Activated naive CD4-positive, alpha-beta T cell treated with anti-CD3 and anti-CD28 coated beads for 36 hours (primary cell): ENCODE data around the gene GATD1. TPM values are rescaled to one million over a fixed set of nuclear protein-coding genes. Genes with fewer than 3 reads are reported as not detected.

ENCODE experiments used
- CTCF ChIA-PET: fragments of 350-600 bp; sonication (Branson Sonifier 250); formaldehyde crosslinking; loops from one replicate; lab custom pipeline; 2021; ENCODE audit warnings: antibody characterized with exemption; lab: Charles Lee
- DNase-seq: peaks from one replicate; pipeline ENCODE4 v3.0.0-alpha.2; 2020
- H3K27ac Mint-ChIP-seq: one replicate; pipeline ENCODE4 v1.8.0; 2021; ENCODE audit warnings: mild to moderate bottlenecking, mixed read lengths
- H3K27me3 Mint-ChIP-seq: one replicate; pipeline ENCODE4 v1.8.0; 2021; ENCODE audit warnings: low read depth, mixed read lengths
- H3K36me3 Mint-ChIP-seq: one replicate; pipeline ENCODE4 v1.8.0; 2021; ENCODE audit warnings: low read depth, mixed read lengths
- H3K4me1 Mint-ChIP-seq: one replicate; pipeline ENCODE4 v1.8.0; 2021; ENCODE audit warnings: low read depth, mixed read lengths
- H3K4me3 Mint-ChIP-seq: one replicate; pipeline ENCODE4 v1.8.0; 2021; ENCODE audit warnings: mild to moderate bottlenecking, moderate library complexity, mixed read lengths
- H3K9me3 Mint-ChIP-seq: one replicate; pipeline ENCODE4 v1.8.0; 2021; ENCODE audit warnings: mixed read lengths
- intact Hi-C: fragments of 100-400 bp; cut with micrococcal nuclease; formaldehyde crosslinking; loops from one replicate; pipeline ENCODE4 v1.15.1; 2023
- total RNA-seq, 2 experiments: library from RNA; stranded (reverse); gene quantifications; one replicate each; pipeline ENCODE4 v1.2.3, GENCODE V29; 2021

The GATD1 gene
- total RNA-seq, 2 experiments from 2014 or later: 33.0 to 34.3 TPM

- peak within 1 kb of the TSS; percentile 97 for H3K27ac Mint-ChIP-seq
- H3K9me3 Mint-ChIP-seq: no peaks in the 10 kb centered on the region
- CTCF ChIA-PET: no interaction called here
- peak within 1 kb of the TSS; percentile 84 for H3K4me3 Mint-ChIP-seq
- no peaks in the 10 kb centered on the region for H3K27me3 Mint-ChIP-seq
- intact Hi-C loops: loop anchor here (1.0 to 5.0 kb wide), 6 partner anchors 10 to 357 kb away; partner anchors contain the start of genes CHID1, POLR2L, PTDSS2 and TSPAN4
- peak; percentile 99 for DNase-seq
- peaks cover 31% of the 10 kb centered on the region for H3K36me3 Mint-ChIP-seq
- peaks cover 33% of the 10 kb centered on the region for H3K4me1 Mint-ChIP-seq
Observed at GRCh38 chr11:809287-810039, 32.2 kb upstream of the GATD1 start, which contains the start of gene RPLP2. Gene RPLP2 (plus strand): TSS chr11:809967. CDS start chr11:810235, 268 bp downstream.

- intact Hi-C loops: loop anchor here (1.0 to 5.0 kb wide), 6 partner anchors 11 to 356 kb away; partner anchors contain the start of genes CHID1, POLR2L, PTDSS2 and TSPAN4
- Mint-ChIP-seq H3K4me1 (peaks cover 35% of the 10 kb centered on the region), H3K27me3 (no peaks in the 10 kb centered on the region), H3K4me3 (peak overlapping the region; percentile 84), H3K9me3 (no peaks in the 10 kb centered on the region), H3K36me3 (peaks cover 28% of the 10 kb centered on the region), H3K27ac (peak overlapping the region; percentile 97)
- CTCF ChIA-PET: interaction anchor here (0.6 kb wide), 1 partner anchor 128 kb away, joined by 4 read pairs; no protein-coding TSS in a partner anchor
- DNase-seq: no peak
Observed at GRCh38 chr11:808427-809286, 31.4 kb upstream of the GATD1 start.

- Mint-ChIP-seq H3K9me3 (no peaks in the 10 kb centered on the region), H3K4me3 (peak overlapping the region; percentile 82), H3K36me3 (peaks cover 1% of the 10 kb centered on the region), H3K27me3 (no peaks in the 10 kb centered on the region), H3K4me1 (peaks cover 21% of the 10 kb centered on the region), H3K27ac (peak overlapping the region; percentile 56)
- no peak for DNase-seq
- CTCF ChIA-PET: no interaction called here
- intact Hi-C loops: no loop called here
Observed at GRCh38 chr11:804599-804964, 27.3 kb upstream of the GATD1 start.

- peak overlapping the region; percentile 56 for H3K27ac Mint-ChIP-seq
Observed at GRCh38 chr11:803770-804598, 26.7 kb upstream of the GATD1 start.

GRCh38 chr11:803467-803742 lies 26.1 kb upstream of the GATD1 start:
- Mint-ChIP-seq H3K27me3 (no peaks in the 10 kb centered on the region), H3K36me3 (peaks cover 1% of the 10 kb centered on the region), H3K4me3 (peak overlapping the region; percentile 82), H3K9me3 (no peaks in the 10 kb centered on the region), H3K4me1 (peaks cover 15% of the 10 kb centered on the region), H3K27ac (no peak overlapping the region)
- intact Hi-C loops: no loop called here
- CTCF ChIA-PET: no interaction called here
- no peak for DNase-seq

More at GRCh38 chr11:803770-804598, 26.7 kb upstream of the GATD1 start:
- Mint-ChIP-seq H3K36me3 (peaks cover 1% of the 10 kb centered on the region), H3K4me3 (peak overlapping the region; percentile 82), H3K4me1 (peaks cover 21% of the 10 kb centered on the region), H3K27me3 (no peaks in the 10 kb centered on the region), H3K9me3 (no peaks in the 10 kb centered on the region)
- intact Hi-C loops: no loop called here
- CTCF ChIA-PET: no interaction called here
- DNase-seq: no peak

GRCh38 chr11:802693-803466 lies 25.6 kb upstream of the GATD1 start:
- H3K4me3 Mint-ChIP-seq: peak overlapping the region; percentile 36
- H3K9me3 Mint-ChIP-seq: no peaks in the 10 kb centered on the region
- H3K27me3 Mint-ChIP-seq: no peaks in the 10 kb centered on the region
- intact Hi-C loops: no loop called here
- H3K4me1 Mint-ChIP-seq: peaks cover 12% of the 10 kb centered on the region
- DNase-seq: no peak
- CTCF ChIA-PET: no interaction called here
- H3K36me3 Mint-ChIP-seq: no peaks in the 10 kb centered on the region
- no peak overlapping the region for H3K27ac Mint-ChIP-seq

- CTCF ChIA-PET: no interaction called here
- intact Hi-C loops: no loop called here
- H3K27me3 Mint-ChIP-seq: no peaks in the 10 kb centered on the region
- no peaks in the 10 kb centered on the region for H3K36me3 Mint-ChIP-seq
- no peaks in the 10 kb centered on the region for H3K9me3 Mint-ChIP-seq
- H3K4me3 Mint-ChIP-seq: no peak overlapping the region
- H3K27ac Mint-ChIP-seq: no peak overlapping the region
- no peak for DNase-seq
- H3K4me1 Mint-ChIP-seq: peaks cover 9% of the 10 kb centered on the region
Observed at GRCh38 chr11:802018-802617, 24.8 kb upstream of the GATD1 start.

- Mint-ChIP-seq H3K27ac (no peak overlapping the region), H3K4me3 (no peak overlapping the region), H3K4me1 (peaks cover 11% of the 10 kb centered on the region), H3K9me3 (no peaks in the 10 kb centered on the region), H3K36me3 (no peaks in the 10 kb centered on the region), H3K27me3 (no peaks in the 10 kb centered on the region)
- intact Hi-C loops: no loop called here
- CTCF ChIA-PET: no interaction called here
- DNase-seq: no peak
Observed at GRCh38 chr11:801097-801780, 24.0 kb upstream of the GATD1 start.

- CTCF ChIA-PET: no interaction called here
- no peak overlapping the region for H3K27ac Mint-ChIP-seq
- DNase-seq: no peak
- no peaks in the 10 kb centered on the region for H3K36me3 Mint-ChIP-seq
- H3K4me3 Mint-ChIP-seq: no peak overlapping the region
- H3K9me3 Mint-ChIP-seq: no peaks in the 10 kb centered on the region
- intact Hi-C loops: no loop called here
- peaks cover 14% of the 10 kb centered on the region for H3K4me1 Mint-ChIP-seq
- no peaks in the 10 kb centered on the region for H3K27me3 Mint-ChIP-seq
Observed at GRCh38 chr11:800473-800872, 23.2 kb upstream of the GATD1 start.

- Mint-ChIP-seq H3K27me3 (no peaks in the 10 kb centered on the region), H3K9me3 (no peaks in the 10 kb centered on the region), H3K4me3 (no peak overlapping the region), H3K27ac (no peak overlapping the region), H3K4me1 (peaks cover 18% of the 10 kb centered on the region), H3K36me3 (no peaks in the 10 kb centered on the region)
- DNase-seq: no peak
- intact Hi-C loops: loop anchor here (5.0 to 10.0 kb wide), 4 partner anchors 222 to 592 kb away; partner anchors contain the start of genes BET1L, IFITM1, LMNTD2 and PHRF1
- CTCF ChIA-PET: no interaction called here
Observed at GRCh38 chr11:799641-800316, 22.5 kb upstream of the GATD1 start.
